GM19438 (cell line): ENCODE measurements around the gene RFPL4AL1.

ENCODE experiments used
- ATAC-seq: cut with Tn5 transposase; IDR thresholded peaks from one replicate; pipeline ENCODE4 v1.9.1; 2021; ENCODE audit warnings: low read depth; ENCODE audit not compliant: unreplicated experiment

RFPL4AL1 gene

GRCh38 chr19:55820037-55820436, 51.1 kb downstream of the RFPL4AL1 start:
- ATAC-seq, result peak; percentile 54
